Activated CD4-positive, CD25-positive, alpha-beta regulatory T cell treated with anti-CD3 and anti-CD28 coated beads, Interleukin-2, amount 50 U/mL, for 16 hours (primary cell): Measurements from ENCODE around the gene GPD1L.
A peak's percentile ranks its signal among the peaks of the same experiment; 100 is the strongest.
"Not testable (repeated sequence)": the region's sequence is repeated elsewhere in the genome, so short reads cannot be mapped to it uniquely, and the experiment has no call there.

ENCODE experiments used
- DNase-seq: peaks from one replicate; pipeline ENCODE4 v3.0.0-alpha.2; 2020; ENCODE audit warnings: low read depth, low spot score

GPD1L gene

DNA sequence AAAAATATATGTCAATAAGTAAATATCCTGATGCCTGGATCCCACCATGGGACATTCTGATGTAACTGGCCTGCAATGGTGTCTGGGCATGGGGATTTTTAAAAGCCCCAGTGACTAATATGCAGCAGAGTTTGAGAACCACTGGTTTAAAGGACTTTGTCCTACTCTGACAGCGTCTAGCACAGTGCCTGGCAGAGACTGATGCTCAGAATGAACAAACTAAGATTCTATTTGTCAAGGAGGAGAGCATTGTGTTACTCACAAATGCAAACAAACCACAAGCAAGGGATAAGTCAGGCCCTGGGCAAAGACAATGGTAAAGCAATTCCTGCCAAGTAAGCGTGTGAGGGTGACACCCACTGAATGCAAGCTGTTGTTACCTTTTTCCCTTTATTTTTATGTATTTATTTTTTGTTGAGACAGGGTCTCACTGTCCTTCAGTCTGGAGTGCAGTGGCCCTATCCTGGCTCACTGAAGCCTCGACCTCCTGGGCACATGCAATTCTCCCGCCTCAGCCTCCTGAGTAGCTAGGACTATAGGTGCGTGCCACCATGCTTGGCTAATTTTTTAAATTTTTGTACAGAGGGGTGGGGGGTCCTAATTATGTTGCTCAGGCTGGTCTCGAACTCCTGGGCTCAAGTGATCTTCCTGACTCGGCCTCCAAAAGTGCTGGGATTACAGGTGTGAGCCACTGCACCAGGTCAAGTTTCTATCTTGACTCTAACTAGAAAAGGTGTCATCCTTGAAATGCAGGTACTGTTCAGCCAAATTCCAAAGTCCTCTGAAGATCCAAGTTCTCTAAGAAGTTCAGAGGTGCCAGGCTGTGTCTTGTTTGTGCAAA, 909 bp upstream of the GPD1L start:
- no peak for DNase-seq

- DNase-seq = no peak
Observed at GRCh38 chr3:32106929-32107362, 526 bp downstream of the GPD1L start.

- not testable (repeated sequence) for DNase-seq
Observed at GRCh38 chr3:32108224-32108623, 1.8 kb downstream of the GPD1L start.

GRCh38 chr3:32109256-32109655, 2.8 kb downstream of the GPD1L start:
- DNase-seq = no peak

DNA sequence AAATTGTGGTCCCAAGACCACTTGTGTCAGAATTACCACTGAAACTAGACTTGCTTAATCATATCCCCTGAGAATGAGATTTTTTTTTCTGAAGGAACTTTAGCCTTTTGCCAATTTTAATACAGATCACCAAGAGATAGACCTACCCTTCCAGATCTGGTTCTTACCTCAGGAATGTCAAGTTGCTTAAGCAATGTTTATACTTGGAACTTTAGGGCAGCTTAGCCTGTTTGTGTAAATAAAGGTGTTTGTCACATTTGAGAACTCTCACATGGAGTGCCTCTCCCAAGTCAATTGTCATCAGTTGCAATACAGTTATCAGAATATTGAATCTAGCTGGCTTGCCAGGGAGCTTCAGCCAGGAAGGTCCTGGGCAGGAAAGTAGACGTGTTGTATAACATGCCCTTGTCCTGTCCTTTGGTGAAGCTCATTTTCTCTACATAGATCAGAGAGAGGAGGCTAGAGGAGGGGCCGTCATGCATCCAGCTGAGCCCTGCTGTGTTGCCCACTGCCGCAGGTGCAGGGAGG, 3.9 kb downstream of the GPD1L start:
- DNase-seq = no peak

DNA sequence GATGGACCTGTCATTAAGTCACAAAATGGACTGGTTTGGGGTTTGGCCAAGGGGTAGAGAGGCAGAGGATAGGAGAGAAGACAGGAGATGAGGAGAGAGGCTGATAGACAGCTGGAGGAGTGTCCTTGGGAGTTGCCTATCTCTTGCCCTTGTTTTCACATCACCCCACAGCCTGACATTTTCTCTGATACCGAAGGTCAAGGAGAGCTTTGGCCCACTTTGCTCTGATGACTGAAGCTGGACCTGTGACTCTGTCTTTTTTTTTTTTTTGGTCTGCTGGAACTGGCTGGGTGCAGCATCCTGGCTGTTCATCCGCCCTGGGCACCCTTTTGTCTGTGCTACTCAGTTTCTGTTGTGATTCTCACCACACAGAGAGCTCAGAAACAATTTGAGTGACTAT, 5.1 kb downstream of the GPD1L start:
- no peak for DNase-seq

DNA sequence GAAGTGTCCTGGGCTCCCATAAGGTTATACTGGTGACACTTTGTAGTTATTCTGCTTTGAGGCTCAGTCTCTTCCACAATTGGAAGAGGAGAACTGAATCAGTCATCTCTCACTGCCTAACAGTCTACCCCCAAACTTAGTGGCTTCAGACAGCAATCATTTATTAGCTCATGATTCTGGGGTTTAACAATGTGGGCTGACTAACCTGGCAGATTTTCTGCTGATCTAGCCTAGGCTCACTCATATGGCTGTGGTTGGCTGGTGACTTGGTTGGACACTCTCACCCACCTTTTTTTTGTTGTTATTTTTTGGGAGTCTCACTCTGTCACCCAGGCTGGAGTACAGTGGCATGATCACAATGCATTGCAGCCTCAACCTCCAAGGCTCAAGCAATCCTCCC, 7.1 kb downstream of the GPD1L start:
- no peak for DNase-seq

DNA sequence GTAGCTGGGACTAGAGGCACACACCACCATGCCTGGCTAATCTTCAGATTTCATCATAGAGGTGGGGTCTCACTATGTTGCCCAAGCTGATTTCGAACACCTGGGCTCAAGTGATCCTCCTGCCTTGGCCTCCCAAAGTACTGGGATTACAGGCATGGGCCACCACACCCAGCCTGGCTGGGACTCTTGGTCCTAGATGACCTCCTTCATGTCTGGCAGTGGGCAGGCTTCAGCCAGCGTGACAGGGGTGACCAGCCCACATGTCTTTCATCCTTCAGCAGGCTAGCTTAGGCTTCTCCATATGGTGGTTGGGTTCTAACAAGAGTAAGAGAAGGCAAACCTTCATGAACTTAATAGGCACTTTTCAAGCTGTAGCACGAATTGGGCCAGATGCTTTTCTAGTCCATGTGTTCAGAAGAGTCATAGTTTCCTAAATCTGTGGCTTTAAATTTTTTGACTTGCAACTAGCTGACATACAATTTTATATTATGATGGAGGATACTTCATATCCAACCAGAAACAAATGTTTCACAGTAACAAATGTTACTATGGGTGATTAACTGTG, 7.6 kb downstream of the GPD1L start:
- DNase-seq = no peak

- DNase-seq = peak; percentile 23
Observed at GRCh38 chr3:32114546-32115386, 8.3 kb downstream of the GPD1L start.

DNA sequence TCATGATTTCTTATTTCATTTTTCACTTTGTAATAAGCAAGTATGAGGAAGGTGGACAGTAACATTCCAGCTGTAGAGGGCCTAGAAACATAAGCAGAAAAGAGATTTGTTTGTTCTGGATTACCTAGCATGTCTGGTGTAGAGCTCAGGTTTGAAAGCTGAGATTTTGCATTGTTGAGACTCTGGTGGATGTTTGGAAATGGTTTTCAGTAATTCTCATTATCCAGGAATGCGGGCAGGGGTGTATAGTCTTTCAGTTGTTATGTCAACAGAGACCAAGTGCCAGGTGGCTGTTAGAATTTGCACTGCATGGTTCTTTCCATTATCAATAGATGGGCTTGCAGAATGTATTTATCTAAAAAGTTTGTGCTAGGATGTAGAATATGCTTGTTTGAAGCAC, 10.9 kb downstream of the GPD1L start:
- DNase-seq = no peak

DNA sequence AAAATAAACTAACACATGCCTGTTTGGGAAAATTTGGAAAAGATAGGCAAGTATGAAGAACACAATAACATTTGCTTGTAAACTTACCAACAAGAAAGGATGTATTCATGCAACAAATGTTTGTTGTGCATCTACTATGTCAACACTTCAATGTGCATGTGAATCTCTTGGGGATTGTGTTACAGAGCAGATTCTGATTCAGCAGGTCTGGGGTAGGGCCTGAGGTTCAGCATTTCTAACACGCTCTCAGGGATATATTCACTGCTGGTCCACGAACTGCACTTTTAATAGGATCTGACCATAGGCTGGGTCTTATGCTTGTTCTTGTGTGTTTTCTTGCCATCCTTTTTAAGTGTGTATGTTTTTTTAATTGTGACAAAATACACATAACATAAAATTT, 11.8 kb downstream of the GPD1L start:
- DNase-seq = no peak

DNA sequence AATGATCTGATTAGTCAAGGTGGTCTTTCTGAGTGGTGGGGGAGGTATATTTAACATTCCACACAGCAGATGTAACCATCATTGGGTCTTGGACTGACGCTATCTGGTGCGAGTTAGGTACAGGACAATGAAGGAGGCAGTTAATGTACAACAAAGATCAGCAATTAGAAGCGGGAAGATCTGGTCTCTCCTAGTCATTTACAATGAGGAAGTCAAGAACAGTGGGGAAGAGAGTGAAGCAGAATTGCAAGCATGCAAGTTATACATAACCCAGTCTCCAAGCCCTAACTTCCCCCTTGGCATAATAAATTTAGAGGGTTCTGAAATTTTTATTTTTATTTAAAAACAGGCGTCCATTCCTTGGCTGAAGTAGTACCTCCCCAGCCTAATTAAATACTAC, 14.1 kb downstream of the GPD1L start:
- no peak for DNase-seq

DNA sequence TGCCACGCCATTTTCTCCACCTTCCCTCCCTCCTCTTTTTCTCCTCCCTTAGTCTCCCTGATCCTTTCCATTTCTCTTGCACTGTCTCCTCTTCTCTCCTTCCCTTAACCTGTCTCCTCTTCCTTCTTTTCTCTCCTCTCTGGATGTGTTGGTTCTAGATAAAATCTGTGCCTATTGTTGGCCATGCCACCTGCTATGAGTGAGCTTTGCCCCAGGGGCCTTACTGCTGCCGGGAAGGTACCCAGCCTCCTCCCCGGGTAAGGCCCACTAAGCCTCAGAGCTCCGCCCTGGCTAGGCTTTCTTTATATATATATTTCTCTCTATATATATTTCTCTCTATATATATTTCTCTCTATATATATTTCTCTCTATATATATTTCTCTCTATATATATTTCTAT, 14.7 kb downstream of the GPD1L start:
- no peak for DNase-seq

GRCh38 chr3:32123620-32124019, 17.2 kb downstream of the GPD1L start:
- no peak for DNase-seq

DNA sequence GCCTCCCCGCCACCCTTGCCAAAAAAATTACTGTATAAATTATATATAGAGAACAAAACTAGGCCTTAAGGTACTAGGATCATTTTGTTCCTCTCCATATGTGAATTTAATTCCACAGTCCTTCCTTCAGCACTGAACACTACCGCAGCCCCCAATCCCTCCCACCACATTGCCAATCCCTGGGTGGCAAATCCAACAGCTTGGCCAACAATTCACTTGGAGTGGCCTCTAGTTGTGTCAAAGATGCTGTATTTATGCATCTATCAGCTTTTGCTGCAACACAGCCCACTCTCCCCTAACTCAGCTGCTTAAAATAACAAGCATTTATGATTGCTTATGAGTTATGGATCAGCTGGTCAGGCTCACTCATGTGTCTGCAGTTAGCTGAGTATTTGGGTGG, 18.6 kb downstream of the GPD1L start:
- DNase-seq = no peak

DNA sequence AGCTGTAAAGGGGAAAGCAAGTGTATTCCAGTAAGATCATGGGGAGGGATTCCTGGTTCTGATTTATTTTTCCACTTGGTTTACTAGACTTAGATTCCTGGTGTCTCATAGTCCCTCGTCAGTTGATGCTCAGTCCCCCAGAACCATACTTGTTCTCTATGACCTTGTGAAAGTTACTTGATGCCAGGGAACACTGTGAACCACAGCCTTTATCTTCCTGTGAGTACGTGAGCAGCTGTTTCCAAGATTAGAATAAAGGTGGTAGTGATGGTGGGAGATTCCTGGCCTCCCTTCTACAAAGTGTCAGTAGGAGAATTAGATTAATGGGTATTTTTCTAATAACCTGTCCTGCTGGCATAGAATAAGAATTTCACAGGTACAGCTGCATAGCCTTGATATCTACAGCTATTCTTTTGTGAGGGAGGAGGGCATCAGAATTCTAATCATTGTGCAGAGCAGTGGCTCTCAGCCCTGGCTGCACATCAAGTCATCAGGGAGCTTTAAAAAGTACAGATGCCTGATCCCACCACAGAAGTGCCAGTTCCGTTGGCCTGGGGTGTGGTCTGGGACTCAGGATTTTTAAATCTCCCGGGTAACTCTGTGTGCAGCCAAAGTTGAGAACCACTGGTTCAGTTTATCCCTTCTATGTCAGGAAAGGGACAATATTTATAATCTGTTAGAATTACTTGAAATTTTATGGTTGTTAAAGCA, 20.0 kb downstream of the GPD1L start:
- DNase-seq = no peak

- no peak for DNase-seq
Observed at GRCh38 chr3:32127219-32127826, 20.9 kb downstream of the GPD1L start.

DNA sequence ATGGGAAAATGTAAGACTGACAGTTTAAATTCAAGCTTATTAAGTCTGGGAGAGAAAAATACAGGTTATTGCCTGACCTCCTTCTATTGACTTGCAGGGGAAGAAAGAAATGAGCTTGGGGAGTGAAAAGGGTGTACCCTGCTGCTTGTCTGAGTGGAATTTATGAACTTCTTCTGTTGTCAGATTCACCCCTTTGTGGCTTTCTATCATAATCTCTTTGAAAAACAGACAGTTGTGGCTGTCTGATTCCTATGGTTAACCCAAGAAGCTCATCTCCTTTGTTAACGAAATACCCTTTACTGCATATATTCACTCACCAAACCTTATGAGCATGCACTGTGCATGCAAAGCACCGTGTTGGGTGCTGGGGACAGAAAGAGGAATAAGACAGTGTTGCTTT, 22.5 kb downstream of the GPD1L start:
- DNase-seq = no peak

- DNase-seq = no peak
Observed at GRCh38 chr3:32129832-32130231, 23.4 kb downstream of the GPD1L start.

- no peak for DNase-seq
Observed at GRCh38 chr3:32132121-32132520, 25.7 kb downstream of the GPD1L start.

DNA sequence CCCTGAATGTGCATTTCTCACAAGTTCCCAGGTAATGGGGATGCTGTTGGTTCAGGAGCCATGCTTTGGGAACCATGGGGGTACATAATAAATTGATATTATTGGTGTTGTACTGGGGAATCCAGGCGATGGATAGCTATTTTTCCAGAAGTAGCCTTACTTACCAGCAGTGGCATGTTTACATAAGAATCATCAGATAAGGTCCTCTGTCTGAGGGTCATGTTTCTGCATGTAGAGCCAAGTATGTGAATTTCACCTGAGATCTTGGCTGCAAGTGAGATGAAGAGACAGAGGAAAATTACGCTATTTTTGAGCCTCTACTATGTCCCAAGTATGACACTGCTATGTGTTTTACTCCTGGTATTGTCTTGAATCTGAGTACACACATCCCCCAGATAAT, 26.3 kb downstream of the GPD1L start:
- DNase-seq = no peak
